CD8-positive, alpha-beta memory T cell (primary cell): ENCODE data around the gene PRDM12. TPM values are rescaled to one million over a fixed set of nuclear protein-coding genes. Genes with fewer than 3 reads are reported as not detected.
A peak's percentile ranks its signal among the peaks of the same experiment; 100 is the strongest.

ENCODE experiments used
- CTCF ChIA-PET: fragments of 350-600 bp; sonication (Branson Sonifier 250); formaldehyde crosslinking; loops from one replicate; lab custom pipeline; 2021; ENCODE audit warnings: antibody characterized with exemption; lab: Charles Lee
- POLR2A ChIA-PET: fragments of 350-600 bp; sonication (Branson Sonifier 250); formaldehyde crosslinking; loops from one replicate; lab custom pipeline; 2021; ENCODE audit warnings: antibody characterized with exemption; lab: Charles Lee
- DNase-seq, 5 donors: peaks; one replicate each; pipeline versions ENCODE4 v3.0.0 to v3.0.0-alpha.2; 2020 to 2022; ENCODE audit warnings: mixed read lengths in 1 of 5
- H3K27ac ChIP-seq: one replicate; pipeline ENCODE4 v1.7.0; 2013; ENCODE audit warnings: low read depth, mild to moderate bottlenecking, low read length, moderate library complexity
- H3K27me3 ChIP-seq: 2 replicates; pipeline ENCODE4 v1.7.0; 2013; ENCODE audit warnings: low read length, mild to moderate bottlenecking; ENCODE audit not compliant: insufficient read depth, poor library complexity, severe bottlenecking
- H3K36me3 ChIP-seq: 2 replicates; pipeline ENCODE4 v1.7.0; 2013; ENCODE audit warnings: mild to moderate bottlenecking, low read length, moderate library complexity; ENCODE audit not compliant: insufficient read depth
- H3K4me1 ChIP-seq: 2 replicates; pipeline ENCODE4 v1.7.0; 2013; ENCODE audit warnings: mild to moderate bottlenecking, low read length, moderate library complexity; ENCODE audit not compliant: insufficient read depth
- H3K4me3 ChIP-seq: 2 replicates; pipeline ENCODE4 v1.7.0; 2013; ENCODE audit warnings: mild to moderate bottlenecking, low read length
- H3K9me3 ChIP-seq: 2 replicates; pipeline ENCODE4 v1.7.0; 2013; ENCODE audit warnings: mild to moderate bottlenecking, low read length
- H3K27ac Mint-ChIP-seq, 8 donors: one replicate each; pipeline ENCODE4 v1.8.0; 2020 to 2021; ENCODE audit warnings: mixed read lengths in 8 of 8, mild to moderate bottlenecking in 6 of 8, inconsistent platforms in 3 of 8, moderate library complexity in 3 of 8
- H3K27me3 Mint-ChIP-seq, 2 donors: one replicate each; pipeline ENCODE4 v1.8.0; 2020 to 2021; ENCODE audit warnings: mixed read lengths in 2 of 2, mild to moderate bottlenecking in 1 of 2, moderate library complexity in 1 of 2
- H3K36me3 Mint-ChIP-seq, 3 donors: one replicate each; pipeline ENCODE4 v1.8.0; 2020 to 2021; ENCODE audit warnings: mixed read lengths in 3 of 3, inconsistent platforms in 1 of 3, mild to moderate bottlenecking in 1 of 3
- H3K4me1 Mint-ChIP-seq, 3 donors: one replicate each; pipeline ENCODE4 v1.8.0; 2020 to 2021; ENCODE audit warnings: mixed read lengths in 3 of 3, inconsistent platforms in 1 of 3, mild to moderate bottlenecking in 1 of 3
- H3K4me3 Mint-ChIP-seq, 7 donors: one replicate each; pipeline ENCODE4 v1.8.0; 2020 to 2021; ENCODE audit warnings: mixed read lengths in 7 of 7, mild to moderate bottlenecking in 6 of 7, moderate library complexity in 4 of 7, inconsistent platforms in 2 of 7
- H3K9me3 Mint-ChIP-seq, 5 donors: one replicate each; pipeline ENCODE4 v1.8.0; 2020 to 2022; ENCODE audit warnings: mixed read lengths in 5 of 5, mild to moderate bottlenecking in 3 of 5, moderate library complexity in 2 of 5, inconsistent platforms in 1 of 5
- polyA plus RNA-seq: library from polyadenylated mRNA; unstranded; fragments of 300-500 nt; fragmentation: Illumina TruSeq; gene quantifications from one replicate; pipeline ENCODE4 v1.2.3, GENCODE V29; 2021
- total RNA-seq, 2 experiments: library from RNA; stranded (reverse); gene quantifications; one replicate each; pipeline ENCODE4 v1.2.3, GENCODE V29; 2021

The PRDM12 gene
- total and polyA plus RNA-seq, 3 experiments from 2014 or later: 0.11 TPM; not detected in 2

- ChIA-PET CTCF (no interaction called here), POLR2A (no interaction called here)
- no peaks in the 10 kb centered on the region for H3K4me1 ChIP-seq
- Mint-ChIP-seq H3K4me1 (no peaks in the 10 kb centered on the region), H3K27ac (no peak overlapping the region), H3K27me3 (no peaks in the 10 kb centered on the region), H3K36me3 (peaks cover 6 to 89% (median 19%) of the 10 kb centered on the region in 3 donors), H3K9me3 (peaks cover 0 to 1% (median 0%) of the 10 kb centered on the region in 5 donors), H3K4me3 (no peak overlapping the region)
- no peaks in the 10 kb centered on the region for H3K9me3 ChIP-seq
- H3K27me3 ChIP-seq: no peaks in the 10 kb centered on the region
- DNase-seq: no peak
- H3K36me3 ChIP-seq: peaks cover 37% of the 10 kb centered on the region
- H3K27ac ChIP-seq: no peak overlapping the region
- H3K4me3 ChIP-seq: no peak overlapping the region
These were observed 30.1 kb upstream of the PRDM12 start for GRCh38 chr9:130634191-130634768.

DNA sequence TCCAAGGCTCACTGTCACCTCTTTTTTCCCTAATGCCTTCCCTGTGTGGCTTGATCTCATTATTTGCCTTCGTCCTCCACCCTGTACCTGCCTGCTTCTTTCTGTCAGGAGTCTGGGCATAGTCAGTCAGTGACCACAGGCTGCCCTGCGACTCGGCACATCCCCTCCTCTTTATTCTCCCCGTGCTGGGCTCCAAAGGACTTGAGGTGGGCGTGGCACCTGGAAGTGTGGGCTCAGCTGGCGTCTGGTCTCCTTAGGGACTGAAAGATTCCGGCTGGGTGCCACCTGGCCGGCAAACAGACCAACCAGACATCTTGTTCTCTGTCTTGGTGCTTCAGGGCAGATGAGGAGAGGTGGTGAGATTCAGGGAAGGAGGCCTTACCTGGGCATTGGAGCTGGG is 29.6 kb upstream of the PRDM12 start:
- DNase-seq: no peak
- Histone ChIP-seq H3K27ac (no peak overlapping the region), H3K4me3 (no peak overlapping the region), H3K9me3 (no peaks in the 10 kb centered on the region), H3K27me3 (no peaks in the 10 kb centered on the region), H3K36me3 (peaks cover 32% of the 10 kb centered on the region), H3K4me1 (no peaks in the 10 kb centered on the region)
- CTCF ChIA-PET: no interaction called here
- no peaks in the 10 kb centered on the region for H3K27me3 Mint-ChIP-seq
- peaks cover 6 to 86% (median 19%) of the 10 kb centered on the region in 3 donors for H3K36me3 Mint-ChIP-seq
- H3K4me3 Mint-ChIP-seq: no peak overlapping the region
- H3K4me1 Mint-ChIP-seq: no peaks in the 10 kb centered on the region
- POLR2A ChIA-PET: no interaction called here
- H3K27ac Mint-ChIP-seq: peak overlapping the region in 1 of 8 donors; percentile 72
- peaks cover 0 to 1% (median 0%) of the 10 kb centered on the region in 5 donors for H3K9me3 Mint-ChIP-seq

- no peaks in the 10 kb centered on the region for H3K4me1 ChIP-seq
- no peak overlapping the region for H3K27ac ChIP-seq
- H3K36me3 ChIP-seq: peaks cover 27% of the 10 kb centered on the region
- ChIA-PET POLR2A (no interaction called here), CTCF (interaction anchor here (1.4 kb wide), 1 partner anchor 47 kb away, joined by 3 read pairs; no protein-coding TSS in a partner anchor)
- Mint-ChIP-seq H3K4me3 (no peak overlapping the region), H3K9me3 (peaks cover 0 to 1% (median 0%) of the 10 kb centered on the region in 5 donors), H3K36me3 (peaks cover 6 to 81% (median 19%) of the 10 kb centered on the region in 3 donors), H3K27ac (no peak overlapping the region), H3K27me3 (no peaks in the 10 kb centered on the region), H3K4me1 (no peaks in the 10 kb centered on the region)
- DNase-seq: no peak
- no peaks in the 10 kb centered on the region for H3K9me3 ChIP-seq
- H3K27me3 ChIP-seq: no peaks in the 10 kb centered on the region
- no peak overlapping the region for H3K4me3 ChIP-seq
These were observed 29.1 kb upstream of the PRDM12 start for GRCh38 chr9:130635306-130635705.

- Mint-ChIP-seq H3K4me1 (no peaks in the 10 kb centered on the region), H3K36me3 (peaks cover 6 to 74% (median 18%) of the 10 kb centered on the region in 3 donors), H3K9me3 (peaks cover 0 to 1% (median 0%) of the 10 kb centered on the region in 5 donors), H3K27ac (no peak overlapping the region), H3K4me3 (no peak overlapping the region), H3K27me3 (no peaks in the 10 kb centered on the region)
- no peaks in the 10 kb centered on the region for H3K27me3 ChIP-seq
- no peak overlapping the region for H3K4me3 ChIP-seq
- peaks cover 22% of the 10 kb centered on the region for H3K36me3 ChIP-seq
- no peak overlapping the region for H3K27ac ChIP-seq
- CTCF ChIA-PET: interaction anchor here (1.4 kb wide), 1 partner anchor 46 kb away, joined by 3 read pairs; no protein-coding TSS in a partner anchor
- DNase-seq: no peak
- H3K9me3 ChIP-seq: no peaks in the 10 kb centered on the region
- H3K4me1 ChIP-seq: no peaks in the 10 kb centered on the region
- POLR2A ChIA-PET: no interaction called here
These were observed 28.4 kb upstream of the PRDM12 start for GRCh38 chr9:130635721-130636647.

DNA sequence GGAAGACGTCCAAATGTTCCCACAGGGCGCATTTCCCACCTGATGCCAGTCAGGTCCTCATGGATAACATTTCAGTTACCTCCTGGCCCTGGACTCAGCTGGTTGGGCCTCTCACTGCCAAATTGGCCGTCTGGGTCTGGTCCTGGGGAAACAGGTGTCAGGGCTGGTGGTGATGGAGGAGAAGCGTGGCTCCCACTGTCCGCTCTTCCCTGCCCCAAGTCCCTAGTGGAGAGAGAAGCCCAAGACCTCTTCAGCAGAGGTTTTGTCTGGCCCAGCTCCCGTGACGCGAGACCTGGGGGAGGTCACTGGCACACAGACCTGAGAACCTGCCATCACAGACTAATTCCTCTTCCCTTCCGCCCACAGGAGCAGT is 27.8 kb upstream of the PRDM12 start:
- Histone ChIP-seq H3K9me3 (no peaks in the 10 kb centered on the region), H3K4me1 (no peaks in the 10 kb centered on the region), H3K27me3 (no peaks in the 10 kb centered on the region), H3K36me3 (peaks cover 16% of the 10 kb centered on the region), H3K4me3 (no peak overlapping the region), H3K27ac (no peak overlapping the region)
- POLR2A ChIA-PET: no interaction called here
- Mint-ChIP-seq H3K36me3 (peaks cover 6 to 68% (median 18%) of the 10 kb centered on the region in 3 donors), H3K9me3 (peaks cover 0 to 1% (median 0%) of the 10 kb centered on the region in 5 donors), H3K27ac (no peak overlapping the region), H3K27me3 (no peaks in the 10 kb centered on the region), H3K4me1 (no peaks in the 10 kb centered on the region), H3K4me3 (no peak overlapping the region)
- no peak for DNase-seq
- CTCF ChIA-PET: interaction anchor here (1.4 kb wide), 1 partner anchor 46 kb away, joined by 3 read pairs; no protein-coding TSS in a partner anchor

GRCh38 chr9:130638284-130639123 is 25.9 kb upstream of the PRDM12 start:
- CTCF ChIA-PET: no interaction called here
- DNase-seq: no peak
- no peaks in the 10 kb centered on the region for H3K4me1 ChIP-seq
- POLR2A ChIA-PET: no interaction called here
- no peak overlapping the region for H3K27ac ChIP-seq
- no peaks in the 10 kb centered on the region for H3K27me3 ChIP-seq
- Mint-ChIP-seq H3K4me1 (no peaks in the 10 kb centered on the region), H3K27ac (no peak overlapping the region), H3K27me3 (no peaks in the 10 kb centered on the region), H3K4me3 (no peak overlapping the region), H3K9me3 (peaks cover 0 to 1% (median 0%) of the 10 kb centered on the region in 5 donors), H3K36me3 (peaks cover 6 to 49% (median 15%) of the 10 kb centered on the region in 3 donors)
- no peaks in the 10 kb centered on the region for H3K36me3 ChIP-seq
- no peaks in the 10 kb centered on the region for H3K9me3 ChIP-seq
- H3K4me3 ChIP-seq: no peak overlapping the region

- Mint-ChIP-seq H3K9me3 (peaks cover 0 to 1% (median 0%) of the 10 kb centered on the region in 5 donors), H3K27me3 (no peaks in the 10 kb centered on the region), H3K27ac (no peak overlapping the region), H3K36me3 (peaks cover 6 to 41% (median 15%) of the 10 kb centered on the region in 3 donors), H3K4me3 (no peak overlapping the region), H3K4me1 (no peaks in the 10 kb centered on the region)
- DNase-seq: no peak
- no peaks in the 10 kb centered on the region for H3K27me3 ChIP-seq
- H3K36me3 ChIP-seq: no peaks in the 10 kb centered on the region
- CTCF ChIA-PET: no interaction called here
- H3K4me3 ChIP-seq: no peak overlapping the region
- no peaks in the 10 kb centered on the region for H3K9me3 ChIP-seq
- POLR2A ChIA-PET: no interaction called here
- H3K4me1 ChIP-seq: no peaks in the 10 kb centered on the region
- no peak overlapping the region for H3K27ac ChIP-seq
These were observed 25.1 kb upstream of the PRDM12 start for GRCh38 chr9:130639124-130639765.
